ENCODE results near the gene EHMT2.
A peak's percentile ranks its signal among the peaks of the same experiment; 100 is the strongest.
"Not testable (repeated sequence)": the region's sequence is repeated elsewhere in the genome, so short reads cannot be mapped to it uniquely, and the experiment has no call there.

Gene EHMT2

DNA sequence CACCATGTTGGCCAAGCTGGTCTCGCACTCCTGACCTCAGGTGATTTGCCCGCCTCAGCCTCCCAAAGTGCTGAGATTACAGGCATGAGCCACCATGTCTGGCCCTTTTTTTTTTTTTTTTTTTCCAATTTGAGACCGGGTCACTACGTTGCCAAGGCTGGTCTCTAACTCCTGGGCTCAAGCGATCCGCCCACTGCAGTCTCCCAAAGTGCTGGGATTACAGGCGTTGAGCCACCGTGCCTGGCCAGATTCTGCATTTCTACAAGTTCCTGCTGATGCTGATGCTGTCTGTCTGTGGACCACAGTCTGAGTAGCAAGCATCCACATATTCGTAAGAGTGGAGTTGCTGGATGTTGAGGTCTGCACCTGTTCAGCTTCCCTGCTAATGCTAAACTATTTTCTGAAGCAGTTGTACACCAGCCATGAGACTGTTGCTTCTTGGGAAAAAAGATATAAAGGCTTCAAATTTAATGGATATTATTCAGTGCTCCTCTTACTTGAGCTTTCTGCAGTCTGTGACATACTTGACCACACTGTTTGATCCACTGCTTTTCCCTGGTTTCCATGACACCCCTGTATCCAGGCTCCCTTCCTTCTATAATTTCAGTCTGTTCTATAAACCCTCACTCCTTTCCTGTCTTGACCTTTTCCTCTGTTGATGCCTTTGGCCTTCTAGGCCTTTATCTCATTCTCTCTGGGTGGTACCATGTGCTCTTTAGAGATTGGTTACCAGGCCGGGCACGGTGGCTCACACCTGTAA is 14.5 kb upstream of the EHMT2 start:
- DNase-seq = no peak

GRCh38 chr6:31909298-31909697 is 11.8 kb upstream of the EHMT2 start:
- not testable (repeated sequence) for DNase-seq

DNA sequence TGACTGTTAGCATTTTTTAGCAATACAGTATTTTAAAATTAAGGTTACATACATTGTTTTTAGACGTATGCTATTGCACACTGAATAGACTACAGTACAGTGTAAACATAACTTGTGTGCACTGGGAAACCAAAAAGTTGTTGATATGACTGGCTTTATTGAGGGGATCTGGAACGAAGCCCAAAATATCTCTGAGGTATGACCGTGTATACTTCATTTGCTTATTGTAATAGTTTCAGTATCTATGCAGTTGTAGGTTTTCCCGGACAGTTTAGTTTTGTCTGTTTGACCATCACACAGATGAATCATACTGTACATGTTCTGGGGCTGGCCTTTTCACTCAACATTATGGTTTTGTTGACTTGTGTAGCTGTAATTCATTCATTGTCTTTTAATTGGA is 11.3 kb upstream of the EHMT2 start:
- DNase-seq = no peak

GRCh38 chr6:31908255-31908654 is 10.8 kb upstream of the EHMT2 start:
- DNase-seq = not testable (repeated sequence)

GRCh38 chr6:31907158-31907813 is 9.8 kb upstream of the EHMT2 start:
- DNase-seq = no peak

DNA sequence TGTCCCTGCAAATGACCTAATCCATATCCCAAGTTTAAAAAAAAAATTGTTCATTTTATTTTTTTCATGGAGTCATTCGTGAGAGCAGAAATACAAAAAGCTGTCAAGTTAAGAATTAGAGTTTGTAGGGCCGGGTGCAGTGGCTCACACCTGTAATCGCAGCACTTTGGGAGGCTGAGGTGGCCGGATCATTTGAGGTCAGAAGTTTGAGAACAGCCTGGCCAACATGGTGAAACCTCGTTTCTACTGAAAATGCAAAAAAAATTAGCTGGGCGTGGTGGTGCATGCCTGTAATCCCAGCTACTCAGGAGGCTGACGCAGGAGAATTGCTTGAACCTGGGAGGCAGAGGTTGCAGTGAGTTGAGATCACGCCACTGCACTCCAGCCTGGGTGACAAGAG is 9.2 kb upstream of the EHMT2 start:
- DNase-seq = not testable (repeated sequence)

DNA sequence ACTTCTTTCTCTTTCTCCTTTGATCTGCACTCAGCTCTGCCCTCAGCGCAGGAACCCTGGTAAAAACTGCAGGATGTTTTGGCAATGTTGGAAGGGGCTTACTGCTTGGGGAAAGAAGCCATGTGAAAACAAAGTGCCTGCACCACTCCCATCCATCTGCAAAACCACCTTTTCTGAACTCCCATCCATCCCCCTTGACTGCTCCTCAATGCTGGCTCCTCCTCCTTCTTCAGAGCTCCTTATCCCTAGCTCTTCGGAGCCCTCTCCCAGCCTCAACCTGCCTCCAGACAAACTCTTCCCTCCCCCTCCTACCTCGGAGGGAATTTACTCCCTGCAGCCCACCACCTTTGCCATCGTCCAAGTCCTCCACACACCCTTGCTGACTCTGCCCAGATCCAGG is 8.6 kb upstream of the EHMT2 start:
- DNase-seq = no peak

DNA sequence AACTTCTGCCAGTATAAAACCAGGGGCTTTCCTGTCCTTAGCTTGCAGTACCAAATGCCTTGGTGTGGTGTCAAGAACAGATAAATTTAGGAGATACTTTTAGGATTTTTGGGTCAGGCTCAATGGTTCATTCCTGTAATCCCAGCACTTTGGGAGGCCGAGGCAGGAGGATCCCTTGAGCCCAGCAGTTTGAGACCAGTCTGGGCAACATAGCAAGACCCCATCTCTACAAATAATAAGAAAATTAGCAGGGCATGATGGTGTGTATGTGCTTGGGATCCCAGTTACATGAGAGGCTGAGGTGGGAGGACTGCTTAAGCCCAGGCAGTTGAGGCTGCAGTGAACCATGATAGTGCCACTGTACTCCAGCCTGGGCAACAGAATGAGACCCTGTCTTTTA is 7.5 kb upstream of the EHMT2 start:
- DNase-seq = no peak

GRCh38 chr6:31903957-31904356 is 6.5 kb upstream of the EHMT2 start:
- DNase-seq = no peak

GRCh38 chr6:31901953-31902643 is 4.6 kb upstream of the EHMT2 start, which contains the start of gene ZBTB12:
Gene ZBTB12, minus strand, starts transcription at chr6:31902086. Its CDS starts 781 bp downstream, at chr6:31901305.
- peak; percentile 90 for DNase-seq

DNA sequence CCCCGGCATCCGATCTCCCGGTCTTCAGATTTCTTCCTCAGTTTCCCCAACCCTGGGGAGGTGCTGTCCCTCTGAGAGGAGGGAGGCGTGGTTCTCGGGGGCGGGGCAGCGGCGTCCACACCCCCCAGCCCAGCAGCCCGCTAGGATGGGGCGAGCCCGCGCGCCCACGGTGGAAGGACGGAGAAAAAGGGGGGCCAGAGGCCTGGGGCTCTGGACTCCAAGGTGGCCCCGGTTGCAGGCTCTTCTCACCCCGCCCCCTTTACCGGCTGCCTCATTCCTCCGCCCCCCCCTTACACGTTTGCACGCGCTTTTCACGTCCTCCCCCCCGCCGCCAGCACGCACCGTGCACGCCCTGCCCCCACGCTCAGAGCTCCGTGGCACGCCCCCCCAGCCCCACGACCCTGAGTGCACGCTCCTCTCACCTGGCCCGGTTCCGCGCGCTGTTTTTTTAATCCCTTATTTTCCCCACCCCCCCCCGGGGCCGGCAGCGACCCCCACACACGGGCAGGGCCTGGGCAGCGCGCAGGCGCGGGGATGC is 4.0 kb upstream of the EHMT2 start:
- DNase-seq = peak; percentile 64

- DNase-seq = no peak
These were observed 3.5 kb upstream of the EHMT2 start for GRCh38 chr6:31900917-31901414.

DNA sequence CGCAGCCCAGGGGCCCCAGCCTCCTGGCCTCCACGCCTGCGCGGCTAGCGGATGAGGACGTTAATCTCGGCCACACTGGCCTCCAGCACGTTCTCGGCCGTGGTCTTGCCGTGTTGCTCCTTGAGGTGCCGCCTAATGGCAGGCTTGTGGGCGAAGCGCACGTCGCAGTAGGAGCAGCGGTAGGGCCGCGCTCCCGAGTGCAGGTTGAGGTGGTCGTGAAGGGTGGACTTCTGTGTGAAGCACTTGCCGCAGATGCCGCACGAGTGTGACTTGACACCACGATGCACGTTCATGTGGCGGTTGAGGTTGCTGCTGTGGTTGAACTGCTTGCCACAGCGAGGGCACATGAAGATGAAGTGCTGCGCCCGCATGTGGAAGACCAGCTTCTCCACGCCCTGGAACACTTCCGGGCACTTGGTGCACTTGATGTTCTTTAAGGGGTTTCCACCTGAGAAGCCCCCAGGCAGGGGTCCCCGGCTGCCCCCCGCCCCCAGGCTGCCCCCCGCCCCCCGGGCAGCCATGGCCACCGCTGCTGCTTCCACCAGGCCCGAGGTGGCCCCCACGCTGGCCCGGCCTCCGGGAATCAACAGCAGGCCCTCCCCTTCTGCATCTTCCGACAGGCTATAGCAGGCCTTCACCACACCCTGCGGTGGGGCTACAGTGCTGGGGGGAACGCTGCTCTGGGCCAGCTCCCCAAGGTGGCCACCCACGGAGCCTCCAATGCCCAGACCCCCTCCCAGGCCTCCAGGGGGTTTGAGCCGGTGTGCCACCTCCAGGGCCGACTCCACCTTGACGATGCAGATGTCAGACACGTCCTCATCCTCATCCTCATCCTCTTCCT is 2.6 kb upstream of the EHMT2 start:
- no peak for DNase-seq

GRCh38 chr6:31899215-31899614 is 1.7 kb upstream of the EHMT2 start:
- no peak for DNase-seq

GRCh38 chr6:31898383-31899011 is 999 bp upstream of the EHMT2 start:
- DNase-seq = peak; percentile 37

- no peak for DNase-seq
These were observed 464 bp downstream of the EHMT2 start for GRCh38 chr6:31896856-31897611.

- DNase-seq = no peak
These were observed 1.0 kb downstream of the EHMT2 start for GRCh38 chr6:31896493-31896855.

GRCh38 chr6:31892821-31893220 is 4.7 kb downstream of the EHMT2 start:
- no peak for DNase-seq

DNA sequence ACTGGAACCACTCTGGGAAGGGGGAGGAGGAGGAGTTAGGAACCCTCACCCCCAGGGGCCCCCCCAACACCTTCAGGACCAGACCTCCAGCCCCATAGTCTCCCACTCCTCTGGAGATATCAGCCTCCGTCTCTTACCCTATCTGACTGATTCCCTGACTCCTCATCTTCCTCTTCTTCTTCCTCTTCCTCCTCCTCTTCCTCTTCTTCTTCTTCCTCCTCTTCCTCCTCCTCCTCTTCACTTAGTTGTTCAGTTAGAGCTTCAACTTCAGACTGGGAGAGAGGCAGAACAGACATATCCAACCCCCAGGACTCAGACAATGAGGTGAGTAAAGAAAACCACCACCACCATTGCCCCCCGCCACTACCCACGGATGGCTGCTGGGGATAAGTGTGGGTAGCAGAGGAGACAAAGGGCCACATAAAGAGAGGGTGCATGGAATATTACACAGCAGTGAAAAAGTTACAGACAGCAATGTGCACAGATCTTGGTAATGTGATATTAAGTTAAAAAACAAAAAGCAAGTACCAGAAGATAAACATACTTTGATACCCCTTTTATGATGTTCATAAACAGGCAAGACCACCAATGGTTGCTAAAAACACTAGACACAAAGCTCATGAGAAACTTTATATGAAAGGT is 8.0 kb downstream of the EHMT2 start:
- DNase-seq = no peak

All from CD4-positive, alpha-beta T cell treated with Interferon gamma for 1 hour (primary cell).